Activated CD4-positive, alpha-beta T cell treated with anti-CD3 and anti-CD28 coated beads, Interleukin-2, amount 10 ng/mL, durations not matched to agents 7 days and 5 days (primary cell): Measurements from ENCODE around the gene OPCML. TPM values are rescaled to one million over a fixed set of nuclear protein-coding genes. Genes with fewer than 3 reads are reported as not detected.

Source experiments
- CTCF ChIA-PET: fragments of 350-600 bp; sonication (Branson Sonifier 250); formaldehyde crosslinking; loops from one replicate; lab custom pipeline; 2021; ENCODE audit warnings: antibody characterized with exemption; lab: Charles Lee
- POLR2A ChIA-PET: fragments of 350-600 bp; sonication (Branson Sonifier 250); formaldehyde crosslinking; loops from one replicate; lab custom pipeline; 2021; ENCODE audit warnings: antibody characterized with exemption; lab: Charles Lee
- DNase-seq: peaks from one replicate; pipeline ENCODE4 v3.0.0-alpha.2; 2020
- H3K27ac Mint-ChIP-seq: one replicate; pipeline ENCODE4 v1.8.0; 2021; ENCODE audit warnings: mild to moderate bottlenecking, moderate library complexity, mixed read lengths
- H3K27me3 Mint-ChIP-seq: one replicate; pipeline ENCODE4 v1.8.0; 2021; ENCODE audit warnings: mixed read lengths
- H3K36me3 Mint-ChIP-seq: one replicate; pipeline ENCODE4 v1.8.0; 2021; ENCODE audit warnings: low read depth, mixed read lengths
- H3K4me1 Mint-ChIP-seq: one replicate; pipeline ENCODE4 v1.8.0; 2021; ENCODE audit warnings: mixed read lengths
- H3K4me3 Mint-ChIP-seq: one replicate; pipeline ENCODE4 v1.8.0; 2021; ENCODE audit warnings: mild to moderate bottlenecking, moderate library complexity, mixed read lengths
- H3K9me3 Mint-ChIP-seq: one replicate; pipeline ENCODE4 v1.8.0; 2021; ENCODE audit warnings: mixed read lengths
- total RNA-seq, 2 experiments: library from RNA; stranded (reverse); gene quantifications; one replicate each; pipeline ENCODE4 v1.2.3, GENCODE V29; 2021

OPCML gene
- total RNA-seq, 2 experiments from 2014 or later, result not detected

GRCh38 chr11:133553885-133554740, 21.8 kb upstream of the OPCML start:
- POLR2A ChIA-PET, result no interaction called here
- H3K27me3 Mint-ChIP-seq, result no peaks in the 10 kb centered on the region
- H3K4me1 Mint-ChIP-seq, result no peaks in the 10 kb centered on the region
- H3K4me3 Mint-ChIP-seq, result no peak overlapping the region
- no peak for DNase-seq
- H3K27ac Mint-ChIP-seq, result no peak overlapping the region
- CTCF ChIA-PET, result interaction anchor here (0.6 kb wide), 1 partner anchor 58 kb away, joined by 3 read pairs; no protein-coding TSS in a partner anchor
- H3K36me3 Mint-ChIP-seq, result no peaks in the 10 kb centered on the region
- no peaks in the 10 kb centered on the region for H3K9me3 Mint-ChIP-seq

GRCh38 chr11:133552938-133553337, 20.6 kb upstream of the OPCML start:
- no peaks in the 10 kb centered on the region for H3K9me3 Mint-ChIP-seq
- CTCF ChIA-PET, result no interaction called here
- H3K4me1 Mint-ChIP-seq, result no peaks in the 10 kb centered on the region
- no peak for DNase-seq
- POLR2A ChIA-PET, result no interaction called here
- H3K27me3 Mint-ChIP-seq, result no peaks in the 10 kb centered on the region
- H3K27ac Mint-ChIP-seq, result no peak overlapping the region
- no peaks in the 10 kb centered on the region for H3K36me3 Mint-ChIP-seq
- no peak overlapping the region for H3K4me3 Mint-ChIP-seq

GRCh38 chr11:133551064-133551463, 18.8 kb upstream of the OPCML start:
- no peak for DNase-seq
- H3K27ac Mint-ChIP-seq, result no peak overlapping the region
- no peaks in the 10 kb centered on the region for H3K27me3 Mint-ChIP-seq
- peaks cover 2% of the 10 kb centered on the region for H3K9me3 Mint-ChIP-seq
- no peaks in the 10 kb centered on the region for H3K4me1 Mint-ChIP-seq
- POLR2A ChIA-PET, result no interaction called here
- CTCF ChIA-PET, result no interaction called here
- H3K36me3 Mint-ChIP-seq, result no peaks in the 10 kb centered on the region
- no peak overlapping the region for H3K4me3 Mint-ChIP-seq

- ChIA-PET POLR2A (no interaction called here), CTCF (no interaction called here)
- Mint-ChIP-seq H3K9me3 (peaks cover 2% of the 10 kb centered on the region), H3K4me3 (no peak overlapping the region), H3K27me3 (no peaks in the 10 kb centered on the region), H3K4me1 (no peaks in the 10 kb centered on the region), H3K36me3 (no peaks in the 10 kb centered on the region), H3K27ac (no peak overlapping the region)
- no peak for DNase-seq
Observed at GRCh38 chr11:133549826-133550225, 17.5 kb upstream of the OPCML start.

- no peak overlapping the region for H3K4me3 Mint-ChIP-seq
- no peak overlapping the region for H3K27ac Mint-ChIP-seq
- no peaks in the 10 kb centered on the region for H3K36me3 Mint-ChIP-seq
- POLR2A ChIA-PET, result no interaction called here
- CTCF ChIA-PET, result no interaction called here
- no peak for DNase-seq
- peaks cover 2% of the 10 kb centered on the region for H3K9me3 Mint-ChIP-seq
- no peaks in the 10 kb centered on the region for H3K27me3 Mint-ChIP-seq
- H3K4me1 Mint-ChIP-seq, result no peaks in the 10 kb centered on the region
Observed at GRCh38 chr11:133548641-133549040, 16.3 kb upstream of the OPCML start.

- H3K27me3 Mint-ChIP-seq, result no peaks in the 10 kb centered on the region
- no peak overlapping the region for H3K4me3 Mint-ChIP-seq
- CTCF ChIA-PET, result no interaction called here
Observed at GRCh38 chr11:133547808-133548494, 15.7 kb upstream of the OPCML start.

GRCh38 chr11:133545199-133545803, 13.0 kb upstream of the OPCML start:
- no peak overlapping the region for H3K4me3 Mint-ChIP-seq
- no peaks in the 10 kb centered on the region for H3K4me1 Mint-ChIP-seq
- CTCF ChIA-PET, result no interaction called here
- peaks cover 2% of the 10 kb centered on the region for H3K9me3 Mint-ChIP-seq
- H3K36me3 Mint-ChIP-seq, result no peaks in the 10 kb centered on the region
- no peak overlapping the region for H3K27ac Mint-ChIP-seq
- POLR2A ChIA-PET, result no interaction called here
- DNase-seq, result no peak
- H3K27me3 Mint-ChIP-seq, result no peaks in the 10 kb centered on the region

More at GRCh38 chr11:133547808-133548494, 15.7 kb upstream of the OPCML start:
- no peak for DNase-seq
- Mint-ChIP-seq H3K27ac (no peak overlapping the region), H3K36me3 (no peaks in the 10 kb centered on the region), H3K9me3 (peaks cover 2% of the 10 kb centered on the region), H3K4me1 (no peaks in the 10 kb centered on the region)
- POLR2A ChIA-PET, result no interaction called here

- Mint-ChIP-seq H3K4me3 (no peak overlapping the region), H3K36me3 (no peaks in the 10 kb centered on the region), H3K9me3 (no peaks in the 10 kb centered on the region), H3K27me3 (no peaks in the 10 kb centered on the region), H3K27ac (no peak overlapping the region), H3K4me1 (no peaks in the 10 kb centered on the region)
- POLR2A ChIA-PET, result no interaction called here
- DNase-seq, result no peak
- CTCF ChIA-PET, result interaction anchor here (1.4 kb wide), 1 partner anchor 11 kb away, joined by 3 read pairs; no protein-coding TSS in a partner anchor
Observed at GRCh38 chr11:133541720-133542095, 9.4 kb upstream of the OPCML start.

- Mint-ChIP-seq H3K27ac (no peak overlapping the region), H3K9me3 (no peaks in the 10 kb centered on the region), H3K4me1 (no peaks in the 10 kb centered on the region), H3K36me3 (no peaks in the 10 kb centered on the region), H3K27me3 (no peaks in the 10 kb centered on the region), H3K4me3 (no peak overlapping the region)
- no peak for DNase-seq
- POLR2A ChIA-PET, result no interaction called here
- CTCF ChIA-PET, result no interaction called here
Observed at GRCh38 chr11:133541021-133541719, 8.9 kb upstream of the OPCML start.

- POLR2A ChIA-PET, result no interaction called here
Observed at GRCh38 chr11:133536198-133536597, 3.9 kb upstream of the OPCML start.

GRCh38 chr11:133533205-133533604, 904 bp upstream of the OPCML start:
- Mint-ChIP-seq H3K4me3 (no peak overlapping the region), H3K4me1 (no peaks in the 10 kb centered on the region), H3K36me3 (no peaks in the 10 kb centered on the region), H3K27me3 (peaks cover 35% of the 10 kb centered on the region), H3K9me3 (no peaks in the 10 kb centered on the region), H3K27ac (no peak overlapping the region)
- DNase-seq, result no peak
- POLR2A ChIA-PET, result no interaction called here
- CTCF ChIA-PET, result no interaction called here

More at GRCh38 chr11:133536198-133536597, 3.9 kb upstream of the OPCML start:
- no peak overlapping the region for H3K4me3 Mint-ChIP-seq
- no peaks in the 10 kb centered on the region for H3K4me1 Mint-ChIP-seq
- CTCF ChIA-PET, result no interaction called here
- H3K9me3 Mint-ChIP-seq, result no peaks in the 10 kb centered on the region
- peaks cover 18% of the 10 kb centered on the region for H3K27me3 Mint-ChIP-seq
- H3K36me3 Mint-ChIP-seq, result no peaks in the 10 kb centered on the region
- no peak overlapping the region for H3K27ac Mint-ChIP-seq
- DNase-seq, result no peak

- H3K36me3 Mint-ChIP-seq, result no peaks in the 10 kb centered on the region
- POLR2A ChIA-PET, result no interaction called here
- no peaks in the 10 kb centered on the region for H3K4me1 Mint-ChIP-seq
- DNase-seq, result no peak
- H3K27ac Mint-ChIP-seq, result no peak overlapping the region
- H3K4me3 Mint-ChIP-seq, result no peak overlapping the region
- H3K9me3 Mint-ChIP-seq, result no peaks in the 10 kb centered on the region
- H3K27me3 Mint-ChIP-seq, result peaks cover 35% of the 10 kb centered on the region
- CTCF ChIA-PET, result no interaction called here
Observed at GRCh38 chr11:133531458-133531857, 843 bp downstream of the OPCML start.

GRCh38 chr11:133530501-133530835, 1.8 kb downstream of the OPCML start:
- ChIA-PET POLR2A (no interaction called here), CTCF (interaction anchor here (1.1 kb wide), 1 partner anchor 12 kb away, joined by 3 read pairs; no protein-coding TSS in a partner anchor)
- no peak for DNase-seq
- no peak overlapping the region for H3K4me3 Mint-ChIP-seq
- no peaks in the 10 kb centered on the region for H3K36me3 Mint-ChIP-seq
- H3K9me3 Mint-ChIP-seq, result no peaks in the 10 kb centered on the region
- no peak overlapping the region for H3K27ac Mint-ChIP-seq
- H3K4me1 Mint-ChIP-seq, result no peaks in the 10 kb centered on the region
- H3K27me3 Mint-ChIP-seq, result peaks cover 35% of the 10 kb centered on the region
